H1 (cell line): ENCODE measurements around the gene VAT1L. TPM values are rescaled to one million over a fixed set of nuclear protein-coding genes. Genes with fewer than 3 reads are reported as not detected.

ENCODE experiments used
- CTCF ChIA-PET: fragments of 300-600 bp; sonication (Branson Sonifier 250); formaldehyde crosslinking; loops from one replicate; lab custom pipeline; 2021; ENCODE audit not compliant: partially characterized antibody; lab: Charles Lee
- POLR2A ChIA-PET: fragments of 300-600 bp; sonication (Branson Sonifier 250); formaldehyde crosslinking; loops from one replicate; lab custom pipeline; 2021; ENCODE audit warnings: inconsistent platforms; ENCODE audit not compliant: partially characterized antibody; lab: Charles Lee
- DNase-seq, 2 experiments: peaks; one replicate each; pipeline versions ENCODE4 v3.0.0 to v3.0.0-alpha.2; 2010 to 2022; ENCODE audit warnings: low spot score in 2 of 2, low read depth in 1 of 2, mixed read lengths in 1 of 2
- FAIRE-seq: peaks from 2 replicates; lab custom pipeline; 2011; peaks lifted over from hg19 to GRCh38; lab: Jason Lieb, UNC
- H2AFZ ChIP-seq: 2 replicates; pipeline ENCODE4 v1.8.1; 2012; ENCODE audit warnings: low read length, inconsistent platforms
- H2AK5ac ChIP-seq: 2 replicates; pipeline ENCODE4 v1.6.1; 2013; ENCODE audit warnings: low read depth, low read length
- H2BK120ac ChIP-seq: replicated peaks from 2 replicates; pipeline ENCODE3; 2013; ENCODE audit warnings: low read depth, low read length, inconsistent platforms
- H2BK12ac ChIP-seq: 2 replicates; pipeline ENCODE4 v1.6.1; 2013; ENCODE audit warnings: low read depth, low read length
- H2BK15ac ChIP-seq: 2 replicates; pipeline ENCODE4 v1.6.1; 2013; ENCODE audit warnings: low read length
- H2BK20ac ChIP-seq: 2 replicates; pipeline ENCODE4 v1.6.1; 2013; ENCODE audit warnings: low read length
- H2BK5ac ChIP-seq: 2 replicates; pipeline ENCODE4 v1.6.1; 2013; ENCODE audit warnings: low read depth, low read length
- H3K14ac ChIP-seq: 2 replicates; pipeline ENCODE4 v1.6.1; 2013; ENCODE audit warnings: inconsistent platforms; ENCODE audit not compliant: insufficient read length
- H3K18ac ChIP-seq: 2 replicates; pipeline ENCODE4 v1.6.1; 2013; ENCODE audit warnings: low read length; ENCODE audit errors: extremely low read depth
- H3K23ac ChIP-seq: 2 replicates; pipeline ENCODE4 v1.6.1; 2013; ENCODE audit warnings: inconsistent platforms; ENCODE audit not compliant: insufficient read length
- H3K23me2 ChIP-seq: 2 replicates; pipeline ENCODE4 v1.6.1; 2013; ENCODE audit warnings: low read depth, low read length
- H3K27ac ChIP-seq: 2 replicates; pipeline ENCODE4 v1.6.1; 2011; ENCODE audit warnings: low read depth, low read length, inconsistent platforms
- H3K27me3 ChIP-seq, 4 experiments: replicated peaks in 1 of 4; 1 replicate in 1 of 4; 2 replicates in 3 of 4; pipeline versions ENCODE4 v1.6.1 to v1.8.1; 2011 to 2013; ENCODE audit warnings: low read length in 3 of 4, mild to moderate bottlenecking in 3 of 4, inconsistent platforms in 2 of 4, mixed read lengths in 2 of 4, moderate library complexity in 1 of 4; ENCODE audit not compliant: control insufficient read depth in 3 of 4, insufficient read depth in 3 of 4; ENCODE audit errors: extremely low read depth in 1 of 4
- H3K36me3 ChIP-seq, 4 experiments: 2 replicates each; pipeline versions ENCODE4 v1.6.1 to v1.8.1; 2011 to 2013; ENCODE audit warnings: mild to moderate bottlenecking in 4 of 4, low read length in 3 of 4, moderate library complexity in 2 of 4, control low read depth in 1 of 4, inconsistent platforms in 1 of 4; ENCODE audit not compliant: insufficient read depth in 4 of 4, control insufficient read depth in 2 of 4
- H3K4ac ChIP-seq: replicated peaks from 2 replicates; pipeline ENCODE3; 2013; ENCODE audit warnings: low read length, low read depth, mixed read lengths, inconsistent platforms; ENCODE audit not compliant: insufficient read length
- H3K4me1 ChIP-seq, 4 experiments: replicated peaks in 1 of 4; 1 replicate in 1 of 4; 2 replicates in 3 of 4; pipeline versions ENCODE4 v1.6.1 to v1.8.1; 2011 to 2013; ENCODE audit warnings: low read length in 3 of 4, inconsistent platforms in 2 of 4, mixed read lengths in 1 of 4; ENCODE audit not compliant: insufficient read depth in 4 of 4, control insufficient read depth in 3 of 4
- H3K4me2 ChIP-seq, 2 experiments: 2 replicates each; pipeline versions ENCODE4 v1.6.1 to v1.8.1; 2011 to 2013; ENCODE audit warnings: low read depth in 2 of 2, low read length in 2 of 2, control low read depth in 1 of 2, inconsistent platforms in 1 of 2, mild to moderate bottlenecking in 1 of 2; ENCODE audit not compliant: insufficient read depth in 1 of 2
- H3K4me3 ChIP-seq, 4 experiments: fragments of 200-600, 300-600 bp in 1 of 4; sonication (generic), shearing (Covaris generic), sonication (Bioruptor Twin) in 1 of 4; 2 replicates each; pipeline versions ENCODE4 v1.5.1 to v1.8.1; 2011 to 2016; ENCODE audit warnings: low read length in 4 of 4, low read depth in 3 of 4, control low read depth in 2 of 4, inconsistent platforms in 2 of 4, mild to moderate bottlenecking in 2 of 4, mixed read lengths in 1 of 4, moderate library complexity in 1 of 4; ENCODE audit not compliant: insufficient read depth in 2 of 4; ENCODE audit errors: extremely low read depth in 1 of 4
- H3K56ac ChIP-seq: replicated peaks from 2 replicates; pipeline ENCODE3; 2013; ENCODE audit warnings: low read depth, mild to moderate bottlenecking, mixed read lengths, low read length, inconsistent platforms; ENCODE audit not compliant: insufficient read length
- H3K79me1 ChIP-seq: 2 replicates; pipeline ENCODE4 v1.6.1; 2013; ENCODE audit warnings: low read depth, low read length, control low read depth
- H3K79me2 ChIP-seq, 2 experiments: 2 replicates each; pipeline versions ENCODE4 v1.6.1 to v1.8.1; 2012 to 2013; ENCODE audit warnings: low read length in 2 of 2, mild to moderate bottlenecking in 2 of 2, inconsistent platforms in 1 of 2; ENCODE audit not compliant: insufficient read depth in 2 of 2, control insufficient read depth in 1 of 2
- H3K9ac ChIP-seq, 4 experiments: replicated peaks in 1 of 4; 1 replicate in 1 of 4; 2 replicates in 3 of 4; pipeline versions ENCODE4 v1.6.1 to v1.8.1; 2011 to 2013; ENCODE audit warnings: low read depth in 3 of 4, low read length in 3 of 4, control low read depth in 2 of 4, mild to moderate bottlenecking in 2 of 4, moderate library complexity in 2 of 4, inconsistent platforms in 1 of 4; ENCODE audit errors: extremely low read depth in 1 of 4
- H3K9me3 ChIP-seq, 2 experiments: 2 replicates each; pipeline versions ENCODE4 v1.6.1 to v1.8.1; 2012 to 2013; ENCODE audit warnings: mild to moderate bottlenecking in 2 of 2, moderate library complexity in 2 of 2, control low read depth in 1 of 2, inconsistent platforms in 1 of 2, low read depth in 1 of 2, low read length in 1 of 2, mixed read lengths in 1 of 2; ENCODE audit not compliant: insufficient read depth in 2 of 2
- H4K20me1 ChIP-seq, 2 experiments: replicated peaks in 1 of 2; 2 replicates each; pipeline versions ENCODE3 to v1.8.1; 2011 to 2013; ENCODE audit warnings: inconsistent platforms in 2 of 2, low read length in 2 of 2, mild to moderate bottlenecking in 1 of 2; ENCODE audit not compliant: insufficient read depth in 2 of 2, control insufficient read depth in 1 of 2
- H4K5ac ChIP-seq: 2 replicates; pipeline ENCODE4 v1.6.1; 2013; ENCODE audit warnings: low read length, low read depth, mixed read lengths, inconsistent platforms; ENCODE audit not compliant: insufficient read length
- H4K8ac ChIP-seq: 2 replicates; pipeline ENCODE4 v1.8.0; 2013; ENCODE audit warnings: mild to moderate bottlenecking, moderate library complexity, low read length, inconsistent platforms; ENCODE audit not compliant: insufficient read depth; ENCODE audit errors: extremely low read depth
- H4K91ac ChIP-seq: replicated peaks from 2 replicates; pipeline ENCODE3; 2013; ENCODE audit warnings: low read length, mixed read lengths, inconsistent platforms; ENCODE audit not compliant: insufficient read length
- HDAC2 ChIP-seq, 2 experiments: fragments of 300-600 bp in 1 of 2; sonication (generic) in 1 of 2; IDR thresholded peaks; 2 replicates each; pipeline ENCODE4 v1.6.1; 2011 to 2012; ENCODE audit warnings: low read depth in 2 of 2, low read length in 2 of 2, mild to moderate bottlenecking in 2 of 2, moderate library complexity in 2 of 2, borderline replicate concordance in 1 of 2, inconsistent platforms in 1 of 2
- polyA plus RNA-seq, 7 experiments: library from polyadenylated mRNA; depleted of rRNA in 3 of 7; stranded (reverse) in 5 of 7; unstranded in 2 of 7; fragments of >200 nt in 5 of 7; fragments of 200-250 nt in 2 of 7; gene quantifications; 1 replicate in 5 of 7; 2 replicates in 1 of 7; 4 replicates in 1 of 7; pipeline versions ENCODE4 v1.2.1 to v1.2.3, GENCODE V29; 2011 to 2013; ENCODE audit warnings: missing spikeins in 2 of 7, mixed read lengths in 2 of 7
- total RNA-seq: library from RNA; stranded (reverse); fragmentation: NEBNext Ultra II Directional; extraction: Animal tissue kit (Norgen Biotek cat#: 25700); gene quantifications from 2 replicates; pipeline ENCODE4 v1.2.1, GENCODE V29; 2021

VAT1L gene
- total and polyA plus RNA-seq, 2 of the 8 experiments (the other 6 are each of a cell fraction or from before 2014, with no cell fraction given): 46.3 to 48.2 TPM

GRCh38 chr16:77970371-77970770, 182.0 kb downstream of the VAT1L start:
- Histone ChIP-seq H2BK15ac (no peak overlapping the region), H2BK20ac (no peak overlapping the region), H3K9ac (no peak overlapping the region), H2BK120ac (no peak overlapping the region), H3K79me2 (no peaks in the 10 kb centered on the region), H3K18ac (no peak overlapping the region), H3K56ac (no peak overlapping the region), H3K4me3 (no peak overlapping the region), H3K36me3 (peaks cover 0 to 2% (median 0%) of the 10 kb centered on the region in 4 experiments; a peak in 1 of 8 replicates), H3K23ac (no peak overlapping the region), H3K23me2 (no peaks in the 10 kb centered on the region; the same call in 1 of the 2 replicates), H2AFZ (no peak overlapping the region), H2AK5ac (no peak overlapping the region), H4K5ac (no peak overlapping the region), H3K9me3 (no peaks in the 10 kb centered on the region), H3K4ac (no peak overlapping the region), H3K79me1 (no peaks in the 10 kb centered on the region), H4K8ac (no peak overlapping the region), H4K91ac (no peak overlapping the region), H3K14ac (no peak overlapping the region), H3K27ac (no peak overlapping the region), H3K27me3 (peaks cover 0 to 1% (median 0%) of the 10 kb centered on the region in 4 experiments; a peak in 1 of 7 replicates), H2BK12ac (no peak overlapping the region; the same call in 1 of the 2 replicates), H4K20me1 (no peaks in the 10 kb centered on the region), H3K4me1 (peaks cover 12 to 19% (median 14%) of the 10 kb centered on the region in 4 experiments), H3K4me2 (no peak overlapping the region), H2BK5ac (no peak overlapping the region)
- FAIRE-seq (no peak), DNase-seq (no peak)
- ChIA-PET POLR2A (no interaction called here), CTCF (interaction anchor here (0.5 to 24.3 kb wide), 28 partner anchors 9 to 805 kb away, joined by 3 to 362 read pairs (median 4); no protein-coding TSS in a partner anchor)
- TF ChIP-seq HDAC2 (IDR thresholded peaks at IDR 0.05; ENCODE audit: borderline replicate concordance in 1 of 2, low read depth in 2 of 2, low read length in 2 of 2): no peak
